Vagina (tissue), 2 donors: ENCODE data around the gene CHRM2. TPM values are rescaled to one million over a fixed set of nuclear protein-coding genes. Genes with fewer than 3 reads are reported as not detected.

ENCODE experiments used
- DNase-seq, 2 donors: peaks; one replicate each; pipeline ENCODE4 v3.0.0-alpha.2; 2017; ENCODE audit errors: extremely low spot score in 2 of 2
- H3K27ac ChIP-seq: fragments of 200-600 bp; sonication (generic); one replicate; pipeline ENCODE4 v1.5.1; 2019
- H3K27me3 ChIP-seq: fragments of 200-600 bp; sonication (generic); one replicate; pipeline ENCODE4 v1.5.1; 2019
- H3K36me3 ChIP-seq, 2 donors: fragments of 200-600 bp; sonication (generic); one replicate each; pipeline ENCODE4 v1.5.1; 2017 to 2019
- H3K4me1 ChIP-seq: fragments of 200-600 bp; sonication (generic); one replicate; pipeline ENCODE4 v1.5.1; 2019
- H3K4me3 ChIP-seq, 2 donors: fragments of 200-600 bp; sonication (generic); 1 replicate in 1 of 2; 2 replicates in 1 of 2; pipeline ENCODE4 v1.5.1; 2016 to 2019
- H3K9me3 ChIP-seq: fragments of 200-600 bp; sonication (generic); one replicate; pipeline ENCODE4 v1.5.1; 2019
- CTCF ChIP-seq, 3 experiments: fragments of 450-650 bp in 2 of 3; fragments of 200-600 bp in 1 of 3; sonication (generic) in 1 of 3; IDR thresholded peaks; one replicate each; pipeline ENCODE4 v1.5.1; 2017 to 2019; ENCODE audit warnings: antibody characterized with exemption in 3 of 3, mild to moderate bottlenecking in 2 of 3, moderate library complexity in 2 of 3
- POLR2A ChIP-seq, 2 donors: fragments of 450-650 bp; IDR thresholded peaks; one replicate each; pipeline ENCODE4 v1.6.1; 2017; ENCODE audit warnings: antibody characterized with exemption in 2 of 2, mild to moderate bottlenecking in 2 of 2, moderate library complexity in 2 of 2
- POLR2AphosphoS5 ChIP-seq, 2 donors: sonication (generic); formaldehyde crosslinking; IDR thresholded peaks; one replicate each; pipeline ENCODE4 v1.9.0; 2017; ENCODE audit warnings: antibody characterized with exemption in 2 of 2, mild to moderate bottlenecking in 2 of 2, low read depth in 1 of 2; ENCODE audit not compliant: insufficient read depth in 1 of 2
- intact Hi-C: fragments of 100-400 bp; cut with DNase I; formaldehyde crosslinking; loops from one replicate; pipeline ENCODE4 v1.15.1; 2023
- total RNA-seq: library from RNA; depleted of rRNA; stranded (reverse); fragments of >200 nt; gene quantifications from one replicate; pipeline ENCODE4 v1.2.3, GENCODE V29; 2016

CHRM2 gene
- total RNA-seq, 1 donor from 2014 or later, result 1.2 TPM

GRCh38 chr7:136869991-136870865 is 1.8 kb downstream of the CHRM2 start:
- H3K4me1 ChIP-seq, result peaks cover 34% of the 10 kb centered on the region
- H3K27me3 ChIP-seq, result no peaks in the 10 kb centered on the region
- intact Hi-C loops, result no loop called here
- no peak overlapping the region for H3K27ac ChIP-seq
- no peak for TF ChIP-seq CTCF (IDR thresholded peaks at IDR 0.05)
- no peak for TF ChIP-seq POLR2AphosphoS5 (IDR thresholded peaks at IDR 0.05; ENCODE audit: insufficient read depth in 1 of 2, low read depth in 1 of 2)
- TF ChIP-seq POLR2A (IDR thresholded peaks at IDR 0.05), result no peak
- no peaks in the 10 kb centered on the region for H3K36me3 ChIP-seq
- DNase-seq, result no peak
- no peaks in the 10 kb centered on the region for H3K9me3 ChIP-seq
- H3K4me3 ChIP-seq, result peak overlapping the region; percentile 35 to 48

DNA sequence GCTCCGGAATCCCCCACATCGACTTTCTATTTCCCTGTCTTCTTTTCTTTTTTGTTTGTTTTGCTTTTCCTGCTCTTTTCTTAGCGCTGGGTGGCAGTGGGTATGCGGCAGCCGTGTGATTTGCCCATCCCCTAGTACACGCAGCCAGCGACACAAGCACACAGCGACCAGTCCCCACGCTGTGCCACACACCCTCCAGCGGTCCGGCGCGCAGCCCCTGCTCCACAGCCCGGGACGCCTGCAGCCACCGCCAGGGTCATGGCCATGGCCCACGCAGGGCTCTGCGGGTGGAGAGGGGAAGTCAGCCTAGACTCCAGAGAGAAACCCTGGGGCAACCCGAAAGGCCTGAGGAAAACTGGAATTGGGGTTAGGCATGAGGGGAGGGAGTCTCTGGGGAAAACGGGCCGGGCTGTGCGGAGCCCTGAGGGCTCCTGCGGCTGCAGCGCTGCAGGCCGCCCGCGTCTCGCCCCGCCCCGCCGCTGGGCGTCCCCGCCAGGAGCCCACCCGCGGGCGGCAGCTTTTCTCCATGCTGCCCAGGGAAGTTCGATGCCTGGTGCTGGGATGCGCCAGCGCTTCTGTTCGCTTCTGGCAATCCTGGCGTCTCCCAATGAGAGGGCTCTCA is 2.5 kb downstream of the CHRM2 start:
- DNase-seq, result no peak
- Histone ChIP-seq H3K9me3 (no peaks in the 10 kb centered on the region), H3K36me3 (no peaks in the 10 kb centered on the region), H3K4me1 (peaks cover 34% of the 10 kb centered on the region), H3K27me3 (no peaks in the 10 kb centered on the region), H3K4me3 (peak overlapping the region; percentile 35 to 48), H3K27ac (no peak overlapping the region)
- intact Hi-C loops, result no loop called here
- TF ChIP-seq POLR2A (IDR thresholded peaks at IDR 0.05), result no peak
- no peak for TF ChIP-seq CTCF (IDR thresholded peaks at IDR 0.05)
- no peak for TF ChIP-seq POLR2AphosphoS5 (IDR thresholded peaks at IDR 0.05; ENCODE audit: insufficient read depth in 1 of 2, low read depth in 1 of 2)

GRCh38 chr7:136874393-136875032 is 6.1 kb downstream of the CHRM2 start:
- no peak for DNase-seq
- TF ChIP-seq POLR2AphosphoS5 (IDR thresholded peaks at IDR 0.05; ENCODE audit: insufficient read depth in 1 of 2, low read depth in 1 of 2) (no peak), POLR2A (IDR thresholded peaks at IDR 0.05) (no peak), CTCF (IDR thresholded peaks at IDR 0.05) (no peak)
- Histone ChIP-seq H3K4me1 (peaks cover 21% of the 10 kb centered on the region), H3K27ac (no peak overlapping the region), H3K4me3 (no peak overlapping the region), H3K9me3 (no peaks in the 10 kb centered on the region), H3K36me3 (no peaks in the 10 kb centered on the region), H3K27me3 (no peaks in the 10 kb centered on the region)
- intact Hi-C loops, result no loop called here

GRCh38 chr7:136877509-136877908 is 9.1 kb downstream of the CHRM2 start:
- intact Hi-C loops, result no loop called here
- no peaks in the 10 kb centered on the region for H3K9me3 ChIP-seq
- H3K27me3 ChIP-seq, result no peaks in the 10 kb centered on the region
- H3K4me3 ChIP-seq, result no peak overlapping the region
- DNase-seq, result no peak
- H3K4me1 ChIP-seq, result no peaks in the 10 kb centered on the region
- H3K36me3 ChIP-seq, result no peaks in the 10 kb centered on the region
- H3K27ac ChIP-seq, result no peak overlapping the region
- no peak for TF ChIP-seq POLR2AphosphoS5 (IDR thresholded peaks at IDR 0.05; ENCODE audit: insufficient read depth in 1 of 2, low read depth in 1 of 2)
- no peak for TF ChIP-seq POLR2A (IDR thresholded peaks at IDR 0.05)
- TF ChIP-seq CTCF (IDR thresholded peaks at IDR 0.05), result no peak
